HuH-7.5 (cell line): ENCODE results near the gene PPA1.
"Not testable (repeated sequence)": the region's sequence is repeated elsewhere in the genome, so short reads cannot be mapped to it uniquely, and the experiment has no call there.

Source experiments
- DNase-seq: peaks from one replicate; pipeline ENCODE4 v3.0.0; 2011; ENCODE audit warnings: low spot score

The PPA1 gene

DNA sequence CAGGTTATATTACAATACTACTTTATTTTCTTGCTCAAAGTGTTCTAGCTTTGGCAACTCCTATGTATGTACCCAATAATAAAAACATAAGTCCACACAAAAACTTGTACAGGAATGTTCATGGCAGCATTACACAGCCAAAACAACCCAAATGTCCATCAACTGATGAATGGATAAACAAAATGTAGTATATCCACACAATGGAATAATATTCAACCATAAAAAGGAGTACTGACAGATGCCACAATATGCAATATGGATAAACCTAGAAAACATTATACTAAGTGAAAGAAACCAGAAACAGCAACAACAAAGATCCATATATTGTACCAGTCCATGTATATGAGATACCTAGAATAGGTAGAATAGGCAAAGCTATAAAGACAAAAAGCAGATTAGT lies 21.0 kb downstream of the PPA1 start:
- no peak for DNase-seq

DNA sequence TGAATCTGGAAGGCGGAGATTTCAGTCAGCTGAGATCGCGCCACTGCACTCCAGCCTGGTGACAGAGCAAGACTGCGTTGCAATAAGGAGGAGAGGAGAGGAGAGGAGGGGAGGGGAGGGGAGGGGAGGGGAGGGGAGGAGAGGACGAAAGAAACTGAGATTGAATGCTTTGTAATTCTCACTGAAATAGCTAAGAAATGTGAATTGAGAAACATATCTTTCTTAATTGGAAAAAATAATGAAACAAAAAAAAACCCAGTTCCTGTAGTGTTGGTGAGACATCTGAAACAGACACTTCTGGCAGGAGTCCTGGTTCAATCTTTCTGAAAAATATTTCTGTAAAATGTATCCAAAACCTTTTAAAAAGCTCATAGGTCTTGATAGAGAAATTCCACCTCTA lies 26.5 kb downstream of the PPA1 start:
- no peak for DNase-seq

DNA sequence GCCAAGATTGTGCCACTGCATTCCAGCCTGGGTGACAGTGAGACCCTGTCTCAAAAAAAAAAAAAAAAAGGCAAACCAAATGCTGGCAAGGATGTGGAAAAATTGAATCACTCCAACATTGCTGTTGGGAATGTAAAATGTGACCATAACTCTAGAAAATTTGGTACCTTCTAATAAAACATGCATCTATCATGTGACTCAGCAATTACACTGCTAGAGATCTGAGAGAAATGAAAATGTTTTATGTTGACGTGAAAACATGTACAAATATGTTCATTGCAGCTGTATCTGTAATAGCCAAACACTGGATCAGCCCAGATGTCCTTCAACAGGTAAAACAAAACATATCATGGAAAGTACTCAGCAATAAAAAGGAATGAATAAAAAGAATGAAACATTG lies 32.1 kb downstream of the PPA1 start:
- DNase-seq, result no peak

DNA sequence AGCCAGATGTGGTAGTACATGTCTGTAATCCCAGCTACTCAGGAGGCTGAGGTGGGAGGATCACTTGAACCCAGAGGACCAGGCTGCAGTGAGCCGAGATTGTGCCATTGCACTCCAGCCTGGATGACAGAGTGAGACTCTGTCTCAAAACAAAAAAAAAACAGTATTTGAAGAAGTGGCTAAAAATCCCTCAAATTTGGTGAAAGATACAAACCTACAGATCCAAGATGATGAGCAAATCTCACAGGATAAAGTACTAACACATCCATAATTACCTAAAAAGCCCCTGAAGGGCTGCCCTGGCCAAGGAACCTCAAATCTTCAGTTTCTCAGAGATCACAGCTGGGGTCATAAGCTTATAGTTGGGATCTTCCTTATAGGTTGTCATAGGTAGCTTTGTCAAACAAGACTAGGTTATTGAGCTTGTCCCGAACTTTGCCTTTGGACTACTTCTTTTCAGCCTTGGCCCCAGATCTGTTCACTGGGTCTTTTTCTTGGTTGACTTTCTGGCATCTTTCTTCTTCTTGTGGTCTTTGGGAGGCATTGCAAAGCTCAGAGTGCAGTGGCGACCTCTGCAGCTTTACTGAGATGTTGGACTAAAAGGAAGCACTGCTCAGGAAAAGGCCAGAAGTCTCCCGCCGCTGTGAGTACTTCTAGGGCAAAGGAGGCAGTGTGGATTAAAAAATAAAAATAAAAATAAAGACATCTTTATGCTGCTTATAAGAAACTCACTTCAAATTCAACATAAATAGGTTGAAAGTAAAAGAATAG lies 34.3 kb downstream of the PPA1 start:
- no peak for DNase-seq

DNA sequence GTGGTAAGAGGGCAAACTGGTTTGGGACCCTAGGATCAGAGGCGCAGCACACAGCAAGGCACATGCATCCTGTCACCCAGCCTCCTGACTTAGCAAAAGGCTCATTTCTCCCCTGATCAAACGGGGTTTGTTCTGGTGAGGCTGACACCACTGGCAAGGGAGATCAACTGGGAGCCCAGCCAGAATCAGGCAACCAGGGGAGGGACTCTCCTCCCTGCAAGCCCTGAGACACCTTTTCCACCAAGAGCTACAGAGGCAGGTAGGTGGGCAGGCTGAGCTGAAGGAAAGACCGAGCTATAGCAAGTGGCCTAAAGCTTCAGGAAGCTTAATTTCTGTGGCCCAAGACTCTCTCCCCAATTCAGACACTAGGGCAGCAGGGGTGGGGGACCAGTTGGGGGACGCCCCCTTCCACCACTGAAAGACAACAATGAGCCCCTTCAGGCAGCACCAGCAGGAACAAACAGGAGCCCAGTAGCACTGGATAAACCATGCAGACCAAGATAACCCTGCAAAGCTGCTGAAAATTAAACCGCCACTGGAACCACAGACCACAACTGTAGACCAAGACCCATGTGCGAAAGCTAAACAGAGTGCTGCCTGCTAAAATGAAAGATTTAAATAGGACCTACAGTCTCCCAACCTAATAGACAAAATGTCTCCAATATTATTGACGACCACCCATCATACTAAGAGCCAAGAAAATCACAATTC lies 35.8 kb downstream of the PPA1 start:
- no peak for DNase-seq

DNA sequence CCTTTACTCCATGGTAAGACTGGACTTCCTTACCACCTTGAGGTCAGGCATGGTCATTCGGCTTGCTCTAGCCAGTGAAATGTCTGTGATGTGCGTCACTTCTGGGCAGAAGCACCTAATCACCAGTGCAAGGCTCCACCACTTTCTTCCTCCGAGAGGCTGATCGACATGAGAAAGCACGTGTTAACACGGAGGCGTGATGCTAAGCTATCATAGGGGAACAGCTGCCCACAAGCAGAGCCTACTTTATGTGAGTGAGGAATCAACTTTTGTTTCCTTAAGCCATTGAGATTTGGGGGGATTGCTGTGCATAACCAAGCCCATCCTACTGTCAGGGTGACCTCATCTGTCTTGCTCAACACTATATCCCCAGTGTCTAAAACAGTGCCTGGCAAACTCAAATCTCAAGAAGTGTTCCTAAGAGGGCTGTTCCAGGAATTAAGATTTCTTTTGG lies 39.8 kb downstream of the PPA1 start:
- DNase-seq, result no peak

DNA sequence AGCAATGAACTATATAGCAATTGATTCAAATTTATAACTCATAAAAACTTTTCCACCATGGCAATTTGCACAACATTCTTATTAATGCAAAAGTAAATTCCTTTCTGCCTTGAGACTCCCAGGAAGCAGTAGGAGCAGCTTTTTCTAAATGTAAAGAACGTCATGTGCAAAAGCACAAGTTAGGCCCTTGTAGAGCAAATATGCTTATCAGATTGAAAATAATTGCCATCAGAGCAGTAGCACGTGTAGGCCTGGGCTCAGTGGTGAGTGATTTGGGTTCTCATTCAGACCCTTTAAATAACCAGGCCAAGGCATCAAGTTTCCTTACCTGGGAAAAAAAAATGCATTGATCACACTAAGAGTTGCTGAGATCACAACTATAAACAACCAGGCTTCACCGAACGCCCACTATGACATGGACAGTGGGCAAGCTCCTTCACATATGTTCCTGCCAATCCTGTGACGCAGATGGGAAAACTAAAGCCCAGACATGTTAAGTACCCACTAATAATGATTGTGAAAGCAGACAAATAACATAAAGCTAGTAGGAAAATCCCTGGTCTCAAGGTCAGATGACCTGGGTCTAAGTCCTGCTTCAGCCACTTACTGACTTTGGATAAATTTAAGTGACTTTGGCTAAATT lies 40.8 kb downstream of the PPA1 start:
- DNase-seq, result no peak

DNA sequence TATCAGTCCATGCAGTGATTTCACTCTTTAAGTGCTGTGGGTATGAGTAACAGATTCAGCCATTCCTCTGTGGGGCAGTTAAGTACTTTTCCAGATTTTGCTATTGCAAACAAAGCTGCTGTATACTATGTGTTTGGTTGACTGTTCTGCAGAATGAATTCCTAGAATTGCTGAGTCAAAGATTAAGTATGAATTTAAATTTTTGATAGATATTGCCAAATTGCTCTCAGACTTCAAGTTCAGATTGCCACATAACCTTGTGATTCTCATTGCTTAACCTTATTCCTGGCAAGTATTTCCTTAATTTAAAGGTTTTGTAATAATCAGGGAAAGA lies 41.3 kb downstream of the PPA1 start:
- no peak for DNase-seq

DNA sequence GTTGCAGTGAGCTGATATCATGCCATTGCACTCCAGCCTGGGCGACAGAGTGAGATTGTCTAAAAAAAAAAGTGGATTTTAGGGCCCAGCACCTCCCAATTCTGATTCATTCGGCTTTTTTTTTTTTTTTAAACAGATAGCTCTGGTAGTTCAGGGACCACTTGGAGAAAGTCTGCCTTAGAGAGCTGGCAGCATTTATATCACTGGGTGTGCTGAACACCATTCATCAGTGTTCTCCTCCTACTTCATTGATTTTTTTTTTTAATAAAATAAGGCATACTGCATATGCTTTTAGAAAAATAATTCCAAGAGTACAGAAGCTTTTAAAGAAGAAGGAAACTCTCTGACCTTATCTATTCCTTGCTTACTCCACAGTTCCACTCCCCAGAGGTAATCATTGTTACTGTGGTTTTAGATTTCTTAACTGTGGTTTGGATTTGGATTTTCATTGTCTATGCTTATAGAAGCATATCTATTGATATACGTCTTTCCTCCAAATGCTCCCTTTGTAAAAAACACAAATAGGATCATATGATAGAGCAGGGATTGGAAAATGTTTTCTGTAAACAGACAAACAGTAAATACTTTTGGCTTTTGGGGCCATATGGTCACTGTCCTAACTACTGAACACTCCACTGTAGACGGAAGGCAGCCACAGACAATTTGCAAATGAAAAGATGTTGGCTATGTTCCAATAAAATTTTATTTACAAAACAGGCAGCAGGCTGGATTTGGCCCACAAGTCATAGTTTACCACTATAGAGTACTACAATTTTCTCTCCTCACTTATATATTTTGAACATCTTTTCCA lies 41.9 kb downstream of the PPA1 start:
- DNase-seq, result no peak

DNA sequence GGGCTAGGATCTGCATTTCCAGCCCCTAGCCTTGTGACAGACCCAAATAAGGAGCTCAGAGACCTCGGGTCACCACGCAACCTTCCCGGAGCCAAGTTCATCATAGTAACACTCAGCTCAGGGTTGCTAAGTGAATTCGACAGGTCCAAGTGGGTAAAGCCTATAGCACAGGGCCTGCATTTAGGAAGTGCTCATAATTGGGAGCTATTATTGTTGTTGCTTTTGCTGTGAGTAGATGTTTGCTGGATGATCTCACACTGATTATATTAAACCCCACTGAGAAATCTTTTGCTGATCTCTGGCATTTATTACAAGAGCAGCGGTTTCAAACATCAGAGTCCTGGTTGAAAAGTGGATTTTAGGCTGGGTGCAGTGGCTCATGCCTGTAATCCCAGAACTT lies 42.6 kb downstream of the PPA1 start:
- no peak for DNase-seq

DNA sequence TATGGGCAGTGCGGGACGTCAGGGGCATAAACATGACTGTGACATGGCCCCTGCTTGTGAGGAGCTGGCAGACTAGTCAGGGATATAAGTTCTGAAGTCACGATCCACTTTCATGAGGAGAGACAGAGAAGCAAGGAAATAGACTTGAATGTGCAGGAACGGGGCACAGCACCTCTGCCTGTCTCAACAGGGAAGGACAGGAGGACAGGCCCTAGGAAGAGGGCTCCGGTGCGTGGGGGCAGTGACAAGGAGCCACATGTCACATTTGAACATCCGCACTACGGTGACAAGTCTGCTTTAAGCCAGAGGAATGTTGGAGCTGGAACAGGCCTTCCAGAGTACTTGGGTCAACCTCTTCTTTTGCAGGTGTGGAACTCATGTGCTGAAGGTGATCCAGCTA lies 43.1 kb downstream of the PPA1 start:
- no peak for DNase-seq

DNA sequence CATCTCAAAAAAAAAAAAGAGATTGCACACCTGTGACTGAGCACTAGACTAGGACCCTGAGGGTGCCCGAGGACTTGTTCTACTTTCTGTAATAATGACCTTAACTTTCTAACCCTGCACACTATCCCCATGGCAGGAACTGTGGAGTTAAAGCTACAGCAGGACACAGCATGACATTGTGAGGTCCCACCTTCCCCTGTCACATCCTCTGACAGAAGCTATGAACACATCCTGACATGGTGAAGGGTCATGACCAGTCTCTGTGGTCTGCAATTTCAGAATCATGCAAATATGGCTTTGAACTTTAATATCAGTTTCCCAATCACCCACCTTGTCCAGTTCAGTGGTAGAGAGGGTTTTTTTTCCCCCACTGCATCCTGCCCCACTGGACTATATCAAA lies 44.5 kb downstream of the PPA1 start:
- no peak for DNase-seq

DNA sequence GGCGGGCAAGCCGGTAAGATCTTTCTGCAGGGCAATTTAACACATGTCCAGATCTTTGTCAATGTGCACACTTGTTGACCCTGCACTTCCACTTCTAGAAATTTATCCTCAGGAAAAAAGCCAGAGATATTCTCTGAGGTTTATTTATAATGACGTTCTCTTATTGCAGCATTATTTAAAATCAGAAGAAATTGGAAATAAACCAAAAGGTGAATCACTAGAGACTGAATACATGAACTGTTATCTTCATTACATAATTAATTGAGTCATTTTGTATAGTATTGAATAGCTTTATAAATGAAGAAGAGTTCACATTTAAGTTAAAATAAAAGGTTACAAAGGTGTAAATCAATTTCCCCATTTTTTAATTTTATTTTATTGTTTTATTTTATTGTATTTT lies 46.7 kb downstream of the PPA1 start:
- no peak for DNase-seq

DNA sequence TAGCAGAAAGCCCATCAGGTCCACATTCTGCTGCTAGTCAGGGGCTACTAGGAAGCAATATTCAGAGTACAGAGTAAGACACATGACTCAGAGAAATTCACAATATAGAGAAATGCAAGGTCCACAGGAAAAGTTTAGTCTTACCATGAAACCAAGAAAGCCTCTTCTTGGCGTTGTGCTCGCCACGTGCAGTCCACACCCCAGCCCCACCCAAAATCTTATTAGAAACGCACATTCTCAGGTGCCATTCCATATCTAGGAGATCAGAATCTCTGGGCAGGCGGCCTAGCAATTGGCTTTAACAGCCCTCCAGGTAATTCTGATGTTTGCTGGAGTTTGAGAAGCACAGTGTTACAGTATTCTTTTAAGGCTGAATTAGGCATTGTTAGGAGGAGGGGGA lies 47.1 kb downstream of the PPA1 start:
- no peak for DNase-seq

DNA sequence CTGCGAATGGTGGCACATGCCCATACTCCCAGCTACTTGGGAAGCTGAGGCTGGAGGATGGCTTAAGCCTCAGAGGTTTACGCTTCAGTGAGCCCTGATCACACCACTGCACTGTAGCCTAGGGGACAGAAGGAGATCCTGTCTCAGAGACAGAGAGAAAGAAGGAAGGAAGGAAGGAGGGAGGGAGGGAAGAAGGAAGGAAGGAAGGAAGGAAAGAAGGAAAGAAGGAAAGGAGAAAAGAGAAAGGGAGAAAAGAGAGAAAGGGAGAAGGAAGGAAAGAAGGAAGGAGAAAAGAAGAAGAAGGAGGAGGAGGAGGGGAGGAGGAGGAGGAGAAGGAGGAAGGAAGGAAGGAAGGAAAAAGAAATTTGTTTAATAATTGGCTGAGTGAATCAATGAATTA lies 49.9 kb downstream of the PPA1 start:
- DNase-seq, result no peak

DNA sequence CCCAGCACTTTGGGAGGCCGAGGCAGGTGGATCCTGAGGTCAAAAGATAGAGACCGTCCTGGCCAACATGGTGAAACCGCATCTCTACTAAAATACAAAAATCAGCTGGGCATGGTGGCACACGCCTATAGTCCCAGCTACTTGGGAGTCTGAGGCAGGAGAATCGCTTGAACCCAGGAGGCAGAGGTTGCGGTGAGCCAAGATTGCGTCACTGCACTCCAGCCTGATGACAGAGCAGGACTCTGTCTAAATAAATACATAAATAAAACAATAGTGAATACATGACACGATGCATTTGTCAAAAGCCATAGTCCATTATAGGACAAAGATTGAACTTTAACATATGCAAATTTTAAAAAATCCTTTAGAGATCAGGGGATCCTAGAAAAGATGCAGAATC lies 54.0 kb downstream of the PPA1 start:
- DNase-seq, result not testable (repeated sequence)

DNA sequence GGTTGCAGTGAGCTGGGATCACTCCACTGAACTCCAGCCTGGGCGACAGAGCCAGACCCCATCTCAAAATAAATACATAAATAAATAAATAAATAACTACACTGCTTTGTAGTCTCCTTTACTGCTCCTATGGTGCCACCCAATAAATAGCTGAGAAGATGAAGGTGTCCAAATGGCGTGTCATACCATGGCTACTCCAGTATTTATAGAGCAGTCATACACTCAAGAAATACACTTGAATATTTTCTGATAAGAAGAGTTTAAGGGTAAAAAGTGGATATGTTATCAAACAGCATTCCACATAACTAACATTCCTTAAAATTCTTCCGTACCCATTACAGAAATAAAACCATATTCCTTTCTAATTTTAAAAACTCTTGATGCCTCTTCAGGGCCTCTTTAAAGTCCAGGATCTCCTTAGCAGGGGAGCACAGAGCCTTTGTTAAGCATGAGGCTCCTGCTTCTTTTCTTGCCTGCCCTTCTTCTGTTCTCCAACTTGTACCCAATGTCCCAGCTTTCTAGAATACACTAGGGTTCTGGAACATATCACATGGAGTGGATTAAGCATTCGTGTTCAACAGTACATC lies 55.0 kb downstream of the PPA1 start:
- DNase-seq, result no peak

DNA sequence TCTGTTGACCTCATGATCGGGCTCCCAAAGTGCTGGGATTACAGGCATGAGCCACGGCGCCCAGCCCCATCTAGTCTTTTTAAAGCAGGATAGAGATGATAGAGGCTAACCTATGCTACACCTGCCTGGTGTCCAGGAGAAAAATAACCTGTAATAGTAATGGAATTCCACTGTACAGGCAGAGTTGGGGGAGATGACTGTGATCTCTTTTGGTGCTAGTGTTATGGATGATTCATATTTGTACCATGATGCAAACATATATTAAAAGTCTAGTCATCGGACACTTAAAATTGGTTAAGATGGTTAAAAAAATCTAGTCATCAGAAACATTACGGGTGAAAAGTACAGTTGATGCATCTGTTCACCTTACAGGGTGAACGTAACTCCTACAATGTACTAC lies 56.8 kb downstream of the PPA1 start:
- DNase-seq, result no peak

DNA sequence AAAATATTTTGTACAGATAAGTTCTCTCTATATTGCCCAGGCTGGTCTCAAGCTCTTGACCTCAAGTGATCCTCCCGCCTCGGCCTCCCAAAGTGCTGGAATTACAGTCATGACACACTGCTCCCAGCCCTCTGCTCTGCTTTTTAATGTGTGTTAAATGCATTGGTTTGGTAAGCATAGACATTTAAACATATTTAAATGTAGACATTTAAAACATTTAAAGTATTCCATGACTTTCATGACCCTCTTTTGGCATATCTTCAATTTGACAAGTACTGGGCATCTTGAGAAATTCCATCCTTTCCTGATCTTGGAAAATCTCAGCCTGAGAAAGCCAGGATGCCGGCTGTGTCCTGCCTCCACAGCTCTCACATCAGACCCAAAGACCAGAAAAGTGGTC lies 57.7 kb downstream of the PPA1 start:
- DNase-seq, result no peak

DNA sequence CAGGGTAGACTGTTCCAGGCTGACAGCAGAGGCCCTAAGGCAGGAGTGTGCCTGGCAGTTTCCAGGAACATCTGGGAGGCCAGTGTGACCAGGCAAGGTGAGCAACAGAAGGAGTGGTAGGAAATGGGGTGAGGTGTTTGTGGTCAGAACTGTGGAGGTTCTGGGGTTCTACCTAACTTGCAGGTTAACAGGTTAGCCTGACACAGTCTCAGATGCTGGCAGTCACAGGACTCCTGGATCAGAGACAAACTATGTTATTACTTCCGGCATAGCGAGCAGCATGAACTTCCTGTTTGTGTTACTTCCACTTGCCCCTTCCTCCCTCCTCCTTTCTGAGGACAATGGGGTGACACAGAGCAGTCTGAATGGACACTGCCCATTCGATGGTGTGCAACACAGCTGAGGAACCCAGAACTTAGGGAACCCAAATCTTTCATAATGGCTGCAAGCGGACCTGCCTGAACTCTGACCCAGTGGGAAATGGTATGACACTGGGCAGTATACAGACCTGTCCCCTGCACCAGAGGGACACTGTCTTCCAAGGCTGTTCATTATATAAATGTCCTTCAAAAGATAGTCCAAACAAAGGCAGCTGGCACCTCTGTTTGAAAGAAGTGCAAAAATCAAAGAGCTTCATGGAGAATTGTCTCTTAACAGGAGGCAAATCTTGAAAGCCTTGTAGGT lies 59.0 kb downstream of the PPA1 start:
- DNase-seq, result no peak

DNA sequence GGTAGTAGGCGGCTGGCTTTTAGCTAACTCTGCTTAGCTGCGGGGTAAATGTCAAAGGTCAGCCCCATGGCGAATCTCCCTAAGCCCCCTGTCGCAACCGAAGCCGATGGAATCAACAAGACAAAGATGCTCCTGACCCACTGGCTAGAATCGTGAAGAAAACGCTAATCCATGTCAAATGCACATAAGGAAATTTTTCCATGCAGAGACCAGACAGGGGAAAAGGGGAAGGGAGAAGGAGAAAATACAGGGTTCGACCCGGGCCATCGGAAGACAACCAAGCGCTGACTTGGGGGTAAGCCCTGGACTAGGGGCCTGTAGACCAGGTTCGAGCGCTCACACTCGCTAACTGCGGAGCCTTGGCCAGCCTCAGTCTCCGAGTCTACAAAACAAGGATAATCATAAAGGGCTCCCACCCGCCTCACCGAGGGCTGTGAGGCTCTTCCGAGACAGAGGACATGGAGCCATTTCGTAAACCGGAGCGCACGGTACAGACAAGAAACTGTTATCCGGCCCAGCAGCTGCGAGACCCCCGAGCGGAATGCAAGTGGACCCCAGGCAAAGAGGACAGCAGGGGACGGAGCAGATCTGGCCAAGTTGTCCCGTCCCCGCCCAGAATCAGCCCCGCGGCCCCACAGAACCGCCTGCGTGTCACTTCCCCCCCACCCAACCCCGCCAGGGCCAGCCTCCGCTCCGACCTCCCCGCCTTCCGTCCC lies 63.4 kb downstream of the PPA1 start:
- no peak for DNase-seq
